ENCODE measurements around the gene SLC41A3. TPM values are rescaled to one million over a fixed set of nuclear protein-coding genes. Genes with fewer than 3 reads are reported as not detected.
A peak's percentile ranks its signal among the peaks of the same experiment; 100 is the strongest.
"Not testable (repeated sequence)": the region's sequence is repeated elsewhere in the genome, so short reads cannot be mapped to it uniquely, and the experiment has no call there.

SLC41A3 gene
- polyA plus RNA-seq, 10 donors: 32.9 to 46.4 (median 40.2) TPM

- no peak for DNase-seq
Measured at GRCh38 chr3:126056681-126057500, 27.0 kb downstream of the SLC41A3 start.

GRCh38 chr3:126056088-126056487, 27.8 kb downstream of the SLC41A3 start:
- no peak for DNase-seq

DNA sequence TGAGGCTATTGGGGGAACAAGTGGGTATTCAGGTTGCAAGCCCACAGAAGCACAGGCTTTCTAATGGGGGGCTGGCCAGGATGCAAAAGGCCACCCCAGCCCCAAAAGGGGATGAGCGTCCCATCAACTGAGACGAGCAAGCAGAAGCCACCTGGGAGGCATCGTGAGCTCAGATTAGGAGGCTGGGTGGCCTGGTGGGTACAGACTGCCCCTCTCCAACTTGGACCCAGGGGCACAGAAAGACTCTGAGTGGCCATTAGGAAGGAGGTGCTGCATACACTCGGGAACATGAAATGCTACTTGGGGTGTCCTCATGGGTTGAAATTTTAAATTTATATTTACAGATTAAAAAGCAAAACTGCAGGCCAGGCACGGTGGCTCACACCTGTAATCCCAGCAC, 29.1 kb downstream of the SLC41A3 start:
- no peak for DNase-seq

DNA sequence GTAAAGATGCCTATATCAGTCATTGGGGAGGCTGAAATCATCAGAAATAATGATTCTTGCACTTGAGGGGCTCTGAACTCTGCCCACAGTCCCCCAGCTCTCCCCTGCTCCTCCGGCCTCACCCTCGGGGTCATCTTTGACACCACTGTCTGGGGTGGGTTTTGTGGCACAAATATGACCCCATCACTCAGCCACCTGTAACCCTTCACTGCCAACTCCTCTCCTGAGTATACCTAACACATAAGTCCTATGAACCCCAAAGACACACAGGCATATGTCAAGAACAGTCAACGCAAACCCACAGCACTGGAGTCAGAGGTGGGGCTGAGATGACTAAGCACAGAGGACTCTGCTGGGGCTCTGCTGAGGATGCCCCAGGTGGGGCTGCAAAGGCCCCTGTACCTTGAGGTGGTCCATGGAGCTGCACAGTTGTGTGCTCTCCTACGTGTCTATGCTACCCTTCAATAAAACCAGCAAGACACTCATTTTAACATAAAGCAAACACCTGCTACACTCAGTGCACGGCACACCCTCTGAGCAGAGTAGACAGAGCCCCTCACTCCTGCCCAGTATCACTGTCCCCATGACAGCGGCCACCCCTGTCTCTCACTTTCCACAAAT, 29.9 kb downstream of the SLC41A3 start:
- DNase-seq: no peak

DNA sequence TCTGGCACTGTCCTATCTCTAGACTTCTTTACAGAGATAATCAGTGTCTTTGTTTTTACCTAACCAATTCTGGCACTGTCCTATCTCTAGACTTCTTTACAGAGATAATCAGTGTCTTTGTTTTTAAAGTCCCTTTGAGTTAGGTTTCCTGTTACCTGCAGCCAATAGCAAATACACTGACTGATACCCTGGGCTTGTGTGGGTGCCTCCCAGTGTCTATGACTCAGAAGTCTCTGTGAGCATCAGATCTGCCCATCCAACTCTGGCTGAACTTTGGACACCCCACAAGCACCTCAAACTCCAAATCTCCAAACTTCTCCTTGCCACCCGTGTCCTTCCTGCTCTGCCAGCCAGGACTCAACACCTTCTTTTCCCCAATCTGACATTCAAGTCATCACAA, 30.4 kb downstream of the SLC41A3 start:
- no peak for DNase-seq

GRCh38 chr3:126052196-126053058, 31.5 kb downstream of the SLC41A3 start:
- no peak for DNase-seq

DNA sequence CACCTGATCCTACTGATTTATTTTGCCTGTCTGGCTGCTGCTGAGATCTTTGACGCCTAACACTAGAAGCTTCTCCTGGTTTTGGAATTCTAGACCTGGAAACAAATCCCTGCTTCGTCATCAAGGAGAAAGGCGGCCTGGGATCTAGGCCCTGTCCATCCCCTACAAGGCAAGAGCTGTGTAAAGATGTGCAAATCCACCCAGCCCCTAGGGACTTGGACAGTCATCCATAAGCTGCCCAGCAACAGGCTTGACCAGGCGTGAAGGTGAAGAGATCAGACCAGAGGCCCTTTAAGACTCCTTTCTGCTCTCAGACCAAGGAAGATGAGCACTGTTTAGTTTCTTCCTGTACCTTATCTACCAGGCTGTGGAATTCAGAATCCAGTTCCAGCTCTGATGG, 32.2 kb downstream of the SLC41A3 start:
- DNase-seq: no peak

DNA sequence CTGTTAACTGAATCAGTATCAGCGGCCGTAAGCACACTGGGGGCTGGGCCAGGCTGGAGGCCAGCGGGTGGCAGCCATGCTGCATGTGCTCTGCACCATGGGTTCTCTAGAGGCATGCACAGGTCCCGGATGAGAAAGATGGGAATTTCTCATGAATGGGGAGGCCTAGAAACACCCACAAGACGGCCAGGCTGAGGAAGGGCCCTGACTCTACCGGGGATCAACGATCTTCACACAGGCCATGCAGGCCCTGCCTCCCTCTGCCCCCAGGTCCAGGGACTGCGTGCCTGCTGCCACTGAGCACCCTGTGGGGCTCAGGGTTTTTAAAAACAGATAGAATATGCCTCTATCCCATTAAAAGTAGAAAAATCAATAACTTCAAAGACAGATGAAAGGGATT, 32.7 kb downstream of the SLC41A3 start:
- DNase-seq: no peak

GRCh38 chr3:126050626-126051025, 33.3 kb downstream of the SLC41A3 start:
- DNase-seq: no peak

DNA sequence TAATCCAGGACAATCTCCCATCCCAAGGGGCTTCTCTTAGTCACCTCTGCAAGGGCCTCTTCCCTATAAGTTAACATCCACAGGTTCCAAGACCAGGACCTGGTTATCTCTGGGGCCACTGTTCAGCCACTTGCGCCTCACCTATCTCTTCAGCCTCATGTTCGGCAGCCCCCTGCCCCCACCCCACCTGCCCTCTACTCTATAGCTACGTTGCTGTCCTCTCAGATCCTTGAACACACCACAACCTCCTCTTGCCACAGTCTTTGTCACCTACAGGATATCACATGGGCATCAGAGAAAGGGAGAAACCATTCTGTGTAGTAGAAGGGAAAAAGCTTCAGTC, 33.9 kb downstream of the SLC41A3 start:
- no peak for DNase-seq

DNA sequence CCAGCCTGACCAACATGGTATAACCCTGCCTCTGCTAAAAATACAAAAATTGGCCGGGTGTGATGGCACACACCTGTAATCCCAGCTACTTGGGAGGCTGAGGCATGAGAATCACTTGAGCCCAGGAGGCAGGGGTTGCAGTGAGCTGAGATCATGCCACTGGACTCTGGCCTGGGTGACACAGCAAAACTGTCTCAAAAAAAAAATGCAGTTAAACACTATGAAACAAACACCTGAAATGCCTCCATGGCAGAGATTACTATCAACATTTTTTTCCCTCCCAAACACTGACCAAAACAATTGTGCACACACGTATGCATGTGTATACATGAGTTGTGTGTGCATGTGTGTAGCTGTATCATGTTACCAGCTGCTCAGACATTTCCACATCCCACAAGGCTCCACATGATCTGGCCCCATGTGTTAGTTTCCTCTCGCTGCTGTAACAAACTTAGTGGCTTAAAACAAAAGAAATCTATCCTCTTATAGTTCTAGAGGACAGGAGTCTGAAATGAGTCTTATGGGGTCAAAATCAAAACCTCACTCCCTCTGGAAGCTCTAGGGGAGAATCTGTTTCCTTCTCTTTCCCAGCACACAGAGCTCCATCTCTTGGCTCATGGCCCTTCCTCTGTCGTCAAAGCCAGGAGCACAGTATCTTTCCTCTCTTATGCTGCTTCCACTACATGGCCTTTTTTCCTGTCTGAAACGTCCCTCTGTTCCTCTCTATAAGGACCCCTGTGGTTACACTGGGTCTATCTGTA, 34.5 kb downstream of the SLC41A3 start:
- peak in 1 of 3 donors; percentile 16 for DNase-seq

GRCh38 chr3:126040386-126040785, 43.5 kb downstream of the SLC41A3 start:
- DNase-seq: no peak

- no peak for DNase-seq
Measured at GRCh38 chr3:126039870-126040269, 44.1 kb downstream of the SLC41A3 start.

- DNase-seq: not testable (repeated sequence)
Measured at GRCh38 chr3:126038791-126039190, 45.1 kb downstream of the SLC41A3 start.

DNA sequence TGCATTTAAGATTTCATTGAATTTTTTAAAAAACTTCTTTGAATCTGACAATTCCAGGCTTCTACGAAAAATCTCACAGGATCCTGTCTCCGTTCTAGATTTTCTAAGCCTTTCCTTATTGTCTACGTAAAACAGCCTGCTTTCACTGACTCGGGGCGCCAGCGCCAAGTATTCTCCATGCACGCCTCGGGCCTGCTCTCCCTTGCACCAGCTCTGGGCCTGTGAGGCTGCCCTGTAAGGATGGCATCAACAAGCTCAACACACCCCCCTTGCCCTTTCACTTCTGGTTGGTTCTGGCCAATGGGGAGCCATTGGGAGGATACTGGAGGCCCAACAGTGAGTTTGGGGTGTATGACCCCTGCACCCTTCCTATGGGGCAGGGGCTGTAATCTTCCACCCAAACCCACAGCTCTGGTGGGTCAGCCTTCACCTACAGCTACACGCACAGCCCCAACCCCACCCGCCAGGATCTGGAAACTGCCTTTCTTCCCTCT, 47.8 kb downstream of the SLC41A3 start:
- DNase-seq: no peak

- DNase-seq: no peak
Measured at GRCh38 chr3:126035362-126036050, 48.4 kb downstream of the SLC41A3 start.

- DNase-seq: no peak
Measured at GRCh38 chr3:126034481-126035361, 49.2 kb downstream of the SLC41A3 start.

DNA sequence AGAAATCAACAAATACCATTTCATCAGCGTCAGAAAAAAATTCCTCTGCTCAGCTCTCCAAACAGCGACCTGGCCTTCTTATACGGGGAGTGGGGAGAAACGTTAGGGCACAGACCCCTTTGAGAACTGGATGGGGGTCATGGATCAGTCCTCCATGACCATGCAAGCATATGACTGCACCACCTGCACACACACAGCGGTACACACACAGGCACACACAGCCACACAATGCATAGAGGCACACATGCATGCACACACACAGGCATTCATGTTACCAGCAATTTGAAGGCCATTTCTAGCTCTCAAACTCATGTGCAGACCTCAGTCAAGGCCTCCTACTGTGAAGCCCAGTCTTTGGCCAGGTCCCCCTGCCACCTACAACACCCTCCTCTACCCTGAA, 50.2 kb downstream of the SLC41A3 start:
- DNase-seq: no peak

DNA sequence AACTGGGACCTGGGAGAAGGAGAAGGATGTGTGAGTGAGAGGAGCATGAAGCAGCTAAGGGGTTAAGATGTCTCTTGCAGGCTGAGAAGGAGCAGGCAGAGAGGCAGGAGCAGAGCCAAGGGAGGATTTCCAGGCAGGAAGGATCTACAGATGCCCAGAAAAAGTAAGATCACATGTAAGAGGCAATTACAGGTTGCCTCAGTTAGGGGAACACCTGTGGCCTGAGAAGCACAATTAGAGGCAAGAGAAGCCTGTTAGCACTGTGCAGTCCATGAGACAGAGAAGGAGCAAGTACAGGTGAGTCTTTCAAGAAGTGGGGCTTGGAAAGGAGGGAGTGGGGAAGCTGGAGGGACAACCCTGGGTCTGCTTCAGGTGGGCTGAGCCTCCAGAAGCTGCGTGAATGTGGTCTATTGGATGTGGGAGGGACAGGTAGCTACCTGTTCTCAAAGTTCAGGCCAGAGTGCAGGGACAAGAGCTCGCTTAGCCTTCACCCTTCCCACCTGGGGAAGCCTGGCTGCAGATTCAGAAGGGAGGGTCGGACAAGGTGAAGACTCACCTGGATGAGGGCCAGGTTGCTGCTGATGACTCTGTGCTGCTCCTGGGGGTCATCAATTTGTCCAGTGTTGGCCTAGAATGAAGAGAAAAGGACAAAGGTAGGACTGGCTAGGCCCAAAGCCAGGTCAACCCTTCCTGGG, 50.7 kb downstream of the SLC41A3 start:
- no peak for DNase-seq
